ENCODE data around the gene FAM13A.
"Not testable (repeated sequence)": the region's sequence is repeated elsewhere in the genome, so short reads cannot be mapped to it uniquely, and the experiment has no call there.

The FAM13A gene

GRCh38 chr4:88955580-88956380 lies 101.2 kb downstream of the FAM13A start:
- no peak for DNase-seq

- no peak for DNase-seq
These were observed 103.6 kb downstream of the FAM13A start for GRCh38 chr4:88953400-88953799.

- no peak for DNase-seq
These were observed 104.9 kb downstream of the FAM13A start for GRCh38 chr4:88952081-88952480.

- DNase-seq = no peak
These were observed 107.4 kb downstream of the FAM13A start for GRCh38 chr4:88949605-88950004.

GRCh38 chr4:88940506-88940905 lies 116.5 kb downstream of the FAM13A start:
- no peak for DNase-seq

- DNase-seq = peak; percentile 30
These were observed 117.3 kb downstream of the FAM13A start for GRCh38 chr4:88939697-88940096.

GRCh38 chr4:88938138-88938537 lies 118.8 kb downstream of the FAM13A start:
- DNase-seq = peak; percentile 92

- peak; percentile 9 for DNase-seq
These were observed 119.9 kb downstream of the FAM13A start for GRCh38 chr4:88937081-88937480.

GRCh38 chr4:88933414-88934160 lies 123.4 kb downstream of the FAM13A start:
- DNase-seq = no peak

GRCh38 chr4:88928852-88929251 lies 128.1 kb downstream of the FAM13A start:
- no peak for DNase-seq

GRCh38 chr4:88927420-88927819 lies 129.6 kb downstream of the FAM13A start:
- DNase-seq = no peak

GRCh38 chr4:88919056-88919455 lies 137.9 kb downstream of the FAM13A start:
- no peak for DNase-seq

GRCh38 chr4:88913181-88913580 lies 143.8 kb downstream of the FAM13A start:
- DNase-seq = not testable (repeated sequence)

- no peak for DNase-seq
These were observed 145.5 kb downstream of the FAM13A start for GRCh38 chr4:88911246-88912212.

GRCh38 chr4:88910101-88910500 lies 146.9 kb downstream of the FAM13A start:
- DNase-seq = no peak

GRCh38 chr4:88908521-88908920 lies 148.5 kb downstream of the FAM13A start:
- no peak for DNase-seq

- no peak for DNase-seq
These were observed 149.0 kb downstream of the FAM13A start for GRCh38 chr4:88908003-88908402.

GRCh38 chr4:88907478-88907877 lies 149.5 kb downstream of the FAM13A start:
- DNase-seq = no peak

- DNase-seq = not testable (repeated sequence)
These were observed 152.7 kb downstream of the FAM13A start for GRCh38 chr4:88904240-88904639.

- peak; percentile 61 for DNase-seq
These were observed 156.6 kb downstream of the FAM13A start for GRCh38 chr4:88900432-88900831.

- DNase-seq = no peak
These were observed 159.2 kb downstream of the FAM13A start for GRCh38 chr4:88897752-88898151.

- no peak for DNase-seq
These were observed 159.8 kb downstream of the FAM13A start for GRCh38 chr4:88897180-88897579.

GRCh38 chr4:88893961-88894360 lies 163.0 kb downstream of the FAM13A start:
- peak; percentile 59 for DNase-seq
